Lower leg skin (tissue), 3 donors: ENCODE data around the gene ZBTB20.

Experiments used
- POLR2A ChIP-seq, 2 donors: fragments of 450-650 bp; IDR thresholded peaks; one replicate each; pipeline ENCODE4 v1.6.1; 2016 to 2017; ENCODE audit warnings: antibody characterized with exemption in 2 of 2, mild to moderate bottlenecking in 1 of 2, moderate library complexity in 1 of 2
- TF ChIP-seq, protein P1 (sequence below), 3 donors: fragments of 450-650 bp; IDR thresholded peaks; one replicate each; pipeline ENCODE4 v1.5.1; 2016; ENCODE audit warnings: antibody characterized with exemption in 3 of 3, mild to moderate bottlenecking in 3 of 3, moderate library complexity in 2 of 3

DNA sequence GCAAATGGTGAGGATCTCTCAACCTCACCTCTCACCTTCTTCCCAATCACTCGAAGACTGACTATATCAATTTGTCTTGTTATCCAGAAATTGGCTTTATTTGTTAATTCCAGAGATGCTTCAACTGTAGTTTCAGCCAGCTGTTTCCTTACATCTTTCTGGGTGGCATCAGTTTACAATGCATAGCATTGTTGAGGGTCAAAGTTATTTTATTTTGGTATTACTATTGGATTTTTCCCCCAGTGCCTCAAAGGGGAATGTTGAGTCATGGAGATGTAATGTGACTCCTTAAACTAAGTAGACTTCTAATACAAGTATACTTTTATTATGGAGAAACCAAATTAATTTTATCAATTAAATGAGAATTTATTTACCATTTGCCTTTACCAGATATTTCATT, 501.7 kb downstream of the ZBTB20 start:
- TF ChIP-seq, protein P1, sequence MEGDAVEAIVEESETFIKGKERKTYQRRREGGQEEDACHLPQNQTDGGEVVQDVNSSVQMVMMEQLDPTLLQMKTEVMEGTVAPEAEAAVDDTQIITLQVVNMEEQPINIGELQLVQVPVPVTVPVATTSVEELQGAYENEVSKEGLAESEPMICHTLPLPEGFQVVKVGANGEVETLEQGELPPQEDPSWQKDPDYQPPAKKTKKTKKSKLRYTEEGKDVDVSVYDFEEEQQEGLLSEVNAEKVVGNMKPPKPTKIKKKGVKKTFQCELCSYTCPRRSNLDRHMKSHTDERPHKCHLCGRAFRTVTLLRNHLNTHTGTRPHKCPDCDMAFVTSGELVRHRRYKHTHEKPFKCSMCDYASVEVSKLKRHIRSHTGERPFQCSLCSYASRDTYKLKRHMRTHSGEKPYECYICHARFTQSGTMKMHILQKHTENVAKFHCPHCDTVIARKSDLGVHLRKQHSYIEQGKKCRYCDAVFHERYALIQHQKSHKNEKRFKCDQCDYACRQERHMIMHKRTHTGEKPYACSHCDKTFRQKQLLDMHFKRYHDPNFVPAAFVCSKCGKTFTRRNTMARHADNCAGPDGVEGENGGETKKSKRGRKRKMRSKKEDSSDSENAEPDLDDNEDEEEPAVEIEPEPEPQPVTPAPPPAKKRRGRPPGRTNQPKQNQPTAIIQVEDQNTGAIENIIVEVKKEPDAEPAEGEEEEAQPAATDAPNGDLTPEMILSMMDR (IDR thresholded peaks at IDR 0.05): no peak
- TF ChIP-seq POLR2A (IDR thresholded peaks at IDR 0.05): no peak
